ENCODE results near the gene GPATCH8. TPM values are rescaled to one million over a fixed set of nuclear protein-coding genes. Genes with fewer than 3 reads are reported as not detected.

The GPATCH8 gene
- polyA plus RNA-seq, 3 donors = 8.8 to 15.9 (median 14.9) TPM

DNA sequence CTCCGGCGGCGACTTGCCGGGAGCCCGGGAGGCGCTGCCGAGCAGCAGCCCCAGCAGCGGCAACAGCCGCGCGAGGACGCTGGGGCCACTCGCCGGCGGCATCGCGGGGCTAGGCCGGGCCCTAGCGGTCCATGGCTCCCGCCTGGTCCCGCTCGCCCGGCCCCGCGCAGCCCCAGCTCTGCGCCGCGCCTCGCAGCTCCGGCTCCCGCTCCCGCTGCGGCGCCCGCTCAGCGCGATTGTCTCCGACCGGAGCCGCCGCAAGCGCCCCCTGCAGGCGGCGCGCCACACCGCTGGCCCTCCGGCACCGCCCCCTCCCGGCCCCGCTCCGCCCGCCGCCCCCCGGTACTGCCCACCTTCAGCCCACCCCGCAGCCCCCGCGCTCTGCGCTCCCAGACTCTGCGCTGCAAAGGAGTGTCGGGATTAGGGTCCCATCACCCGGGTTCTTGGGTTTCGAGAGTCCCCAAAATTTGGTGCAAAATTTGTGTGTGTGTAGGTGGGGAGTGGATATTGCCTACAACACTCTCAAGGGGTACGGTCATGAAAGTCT is 139.5 kb downstream of the GPATCH8 start, which contains the start of gene FAM171A2:
Gene FAM171A2, minus strand, starts transcription at position 241 of the 547 bp plus-strand sequence. Its CDS starts 139 bp downstream, at position 102.
- Histone ChIP-seq H3K9ac (ENCODE audit: insufficient read depth, low read length, poor library complexity, severe bottlenecking) (peak within 1 kb of the TSS; percentile 43), H3K4me3 (replicated peaks in 1 of 3; ENCODE audit: low read depth in 2 of 3, low read length in 3 of 3) (peak within 1 kb of the TSS; percentile 35 to 76 (median 36)), H3K79me2 (ENCODE audit: insufficient read depth, low read length) (no peaks in the 10 kb centered on the region), H4K20me1 (ENCODE audit: insufficient read depth, low read length) (no peaks in the 10 kb centered on the region), H3K4me1 (ENCODE audit: control insufficient read depth in 1 of 2, insufficient read depth in 2 of 2, low read length in 2 of 2) (peaks cover 9 to 19% of the 10 kb centered on the region in 2 donors), H3K4me2 (replicated peaks; ENCODE audit: extremely low read depth, low read length, poor library complexity, severe bottlenecking) (peak within 1 kb of the TSS; percentile 86), H3K36me3 (replicated peaks in 1 of 2; ENCODE audit: control insufficient read depth in 1 of 2, insufficient read depth in 2 of 2, low read length in 2 of 2) (no peaks in the 10 kb centered on the region), H3K9me3 (replicated peaks in 1 of 2; ENCODE audit: control insufficient read depth in 1 of 2, insufficient read depth in 1 of 2, low read length in 2 of 2) (no peaks in the 10 kb centered on the region), H3K27me3 (ENCODE audit: control insufficient read depth in 2 of 2, insufficient read depth in 2 of 2, low read length in 2 of 2) (peaks cover 15 to 44% of the 10 kb centered on the region in 2 donors), H3K27ac (ENCODE audit: low read depth in 1 of 2, low read length in 2 of 2) (no peak within 1 kb of the TSS), H2AFZ (ENCODE audit: insufficient read depth, low read depth, low read length, poor library complexity, severe bottlenecking) (peak within 1 kb of the TSS; percentile 90)
- peak within 1 kb of the TSS in 2 of 7 donors; percentile 45 to 59 for H3K27ac Mint-ChIP-seq
- H3K4me3 Mint-ChIP-seq = peak within 1 kb of the TSS; percentile 76 to 90
- peaks cover 6% of the 10 kb centered on the region for H3K4me1 Mint-ChIP-seq
- H3K36me3 Mint-ChIP-seq = no peaks in the 10 kb centered on the region
- WGBS (ENCODE audit: insufficient coverage) = under 1% methylated on average over 55 of the region's 63 CpGs
- intact Hi-C loops (cut with micrococcal nuclease) = loop anchor here in 1 of 2 donors (2.0 to 5.0 kb wide), 2 partner anchors 41 to 153 kb away; partner anchors contain the start of gene SLC25A39
- peaks cover 50 to 72% (median 53%) of the 10 kb centered on the region in 3 donors for H3K27me3 Mint-ChIP-seq (ENCODE audit: low read depth in 3 of 3)
- DNase-seq = peak; percentile 43 to 65 (median 62)
- TF ChIP-seq, protein P1, sequence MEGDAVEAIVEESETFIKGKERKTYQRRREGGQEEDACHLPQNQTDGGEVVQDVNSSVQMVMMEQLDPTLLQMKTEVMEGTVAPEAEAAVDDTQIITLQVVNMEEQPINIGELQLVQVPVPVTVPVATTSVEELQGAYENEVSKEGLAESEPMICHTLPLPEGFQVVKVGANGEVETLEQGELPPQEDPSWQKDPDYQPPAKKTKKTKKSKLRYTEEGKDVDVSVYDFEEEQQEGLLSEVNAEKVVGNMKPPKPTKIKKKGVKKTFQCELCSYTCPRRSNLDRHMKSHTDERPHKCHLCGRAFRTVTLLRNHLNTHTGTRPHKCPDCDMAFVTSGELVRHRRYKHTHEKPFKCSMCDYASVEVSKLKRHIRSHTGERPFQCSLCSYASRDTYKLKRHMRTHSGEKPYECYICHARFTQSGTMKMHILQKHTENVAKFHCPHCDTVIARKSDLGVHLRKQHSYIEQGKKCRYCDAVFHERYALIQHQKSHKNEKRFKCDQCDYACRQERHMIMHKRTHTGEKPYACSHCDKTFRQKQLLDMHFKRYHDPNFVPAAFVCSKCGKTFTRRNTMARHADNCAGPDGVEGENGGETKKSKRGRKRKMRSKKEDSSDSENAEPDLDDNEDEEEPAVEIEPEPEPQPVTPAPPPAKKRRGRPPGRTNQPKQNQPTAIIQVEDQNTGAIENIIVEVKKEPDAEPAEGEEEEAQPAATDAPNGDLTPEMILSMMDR (IDR thresholded peaks at IDR 0.05) = peak; percentile 87
- H3K9me3 Mint-ChIP-seq = peaks cover 0 to 3% (median 0%) of the 10 kb centered on the region in 7 donors

DNA sequence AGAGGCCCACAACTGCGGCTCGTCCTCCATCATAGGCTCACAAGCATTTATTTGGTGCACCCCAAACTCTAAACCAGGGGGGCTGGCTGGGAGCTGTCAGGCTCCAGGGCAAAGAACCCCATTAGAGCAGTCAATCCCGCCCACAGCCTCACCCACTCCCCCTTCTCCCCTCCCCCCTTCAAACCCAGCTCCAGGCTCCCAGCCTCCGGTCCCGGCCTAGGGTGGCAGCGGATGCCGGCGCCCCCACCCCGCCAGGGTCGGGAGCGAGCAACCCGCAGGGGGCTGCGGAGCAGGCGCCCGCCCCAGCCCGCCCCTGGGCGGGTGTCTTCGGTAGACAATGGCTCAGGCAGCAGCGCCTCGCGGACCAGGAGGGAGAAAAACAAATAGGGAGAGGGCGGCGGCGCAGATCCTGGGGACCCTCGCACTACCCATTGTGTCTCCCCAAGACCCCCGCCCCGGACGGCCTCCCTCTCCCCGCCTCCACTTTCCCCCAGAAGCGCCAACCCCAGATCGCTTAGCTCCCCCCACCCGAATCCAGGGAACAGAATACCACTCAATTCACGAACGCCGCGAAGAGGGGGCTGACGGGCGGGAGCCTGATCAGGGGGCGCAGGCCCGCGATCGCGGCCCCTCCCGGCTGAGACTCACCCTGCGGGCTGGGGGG is 140.1 kb downstream of the GPATCH8 start:
- Mint-ChIP-seq H3K27ac (peak overlapping the region in 1 of 7 donors; percentile 45), H3K9me3 (peaks cover 0 to 3% (median 0%) of the 10 kb centered on the region in 7 donors), H3K4me1 (peaks cover 6% of the 10 kb centered on the region), H3K27me3 (ENCODE audit: low read depth in 3 of 3) (peaks cover 50 to 75% (median 50%) of the 10 kb centered on the region in 3 donors), H3K4me3 (peak overlapping the region; percentile 76 to 90), H3K36me3 (no peaks in the 10 kb centered on the region)
- Histone ChIP-seq H3K4me2 (replicated peaks; ENCODE audit: extremely low read depth, low read length, poor library complexity, severe bottlenecking) (peak overlapping the region; percentile 86), H3K79me2 (ENCODE audit: insufficient read depth, low read length) (no peaks in the 10 kb centered on the region), H3K4me1 (ENCODE audit: control insufficient read depth in 1 of 2, insufficient read depth in 2 of 2, low read length in 2 of 2) (peaks cover 9 to 19% of the 10 kb centered on the region in 2 donors), H3K36me3 (replicated peaks in 1 of 2; ENCODE audit: control insufficient read depth in 1 of 2, insufficient read depth in 2 of 2, low read length in 2 of 2) (no peaks in the 10 kb centered on the region), H3K4me3 (replicated peaks in 1 of 3; ENCODE audit: low read depth in 2 of 3, low read length in 3 of 3) (peak overlapping the region; percentile 35 to 76 (median 36)), H2AFZ (ENCODE audit: insufficient read depth, low read depth, low read length, poor library complexity, severe bottlenecking) (peak overlapping the region; percentile 90), H4K20me1 (ENCODE audit: insufficient read depth, low read length) (no peaks in the 10 kb centered on the region), H3K9me3 (replicated peaks in 1 of 2; ENCODE audit: control insufficient read depth in 1 of 2, insufficient read depth in 1 of 2, low read length in 2 of 2) (no peaks in the 10 kb centered on the region), H3K9ac (ENCODE audit: insufficient read depth, low read length, poor library complexity, severe bottlenecking) (peak overlapping the region; percentile 43), H3K27me3 (ENCODE audit: control insufficient read depth in 2 of 2, insufficient read depth in 2 of 2, low read length in 2 of 2) (peaks cover 15 to 44% of the 10 kb centered on the region in 2 donors), H3K27ac (ENCODE audit: low read depth in 1 of 2, low read length in 2 of 2) (no peak overlapping the region)
- DNase-seq = no peak
- intact Hi-C loops (cut with micrococcal nuclease) = loop anchor here in 1 of 2 donors (2.0 to 5.0 kb wide), 2 partner anchors 41 to 152 kb away; partner anchors contain the start of gene SLC25A39
- TF ChIP-seq, protein P1 (IDR thresholded peaks at IDR 0.05) = no peak
- WGBS (ENCODE audit: insufficient coverage) = under 1% methylated on average over 40 of the region's 45 CpGs
